HG02588 (cell line): ENCODE measurements around the gene PPM1F.
"Not testable (repeated sequence)": the region's sequence is repeated elsewhere in the genome, so short reads cannot be mapped to it uniquely, and the experiment has no call there.

Experiments used
- ATAC-seq: cut with Tn5 transposase; IDR thresholded peaks from one replicate; pipeline ENCODE4 v1.9.1; 2021; ENCODE audit warnings: mild to moderate bottlenecking, moderate library complexity; ENCODE audit not compliant: unreplicated experiment

The PPM1F gene

GRCh38 chr22:21921729-21922128 is 30.9 kb downstream of the PPM1F start:
- no peak for ATAC-seq

GRCh38 chr22:21921184-21921721 is 31.4 kb downstream of the PPM1F start:
- ATAC-seq: no peak

- ATAC-seq: no peak
Measured at GRCh38 chr22:21920341-21921183, 32.1 kb downstream of the PPM1F start.

GRCh38 chr22:21919526-21920307 is 32.9 kb downstream of the PPM1F start:
- no peak for ATAC-seq

GRCh38 chr22:21918466-21919185 is 34.0 kb downstream of the PPM1F start:
- no peak for ATAC-seq

- ATAC-seq: no peak
Measured at GRCh38 chr22:21917959-21918261, 34.7 kb downstream of the PPM1F start.

GRCh38 chr22:21917181-21917958 is 35.3 kb downstream of the PPM1F start:
- ATAC-seq: no peak

GRCh38 chr22:21916309-21916918 is 36.2 kb downstream of the PPM1F start:
- ATAC-seq: no peak

GRCh38 chr22:21915624-21916308 is 36.9 kb downstream of the PPM1F start:
- ATAC-seq: no peak

GRCh38 chr22:21914033-21914642 is 38.5 kb downstream of the PPM1F start:
- not testable (repeated sequence) for ATAC-seq

- not testable (repeated sequence) for ATAC-seq
Measured at GRCh38 chr22:21910367-21910766, 42.3 kb downstream of the PPM1F start.

GRCh38 chr22:21909871-21910270 is 42.8 kb downstream of the PPM1F start:
- no peak for ATAC-seq

- no peak for ATAC-seq
Measured at GRCh38 chr22:21907638-21908522, 44.8 kb downstream of the PPM1F start.

- ATAC-seq: not testable (repeated sequence)
Measured at GRCh38 chr22:21905234-21905633, 47.4 kb downstream of the PPM1F start.

GRCh38 chr22:21904250-21904789 is 48.3 kb downstream of the PPM1F start:
- ATAC-seq: no peak

- ATAC-seq: no peak
Measured at GRCh38 chr22:21903283-21903682, 49.4 kb downstream of the PPM1F start.

- no peak for ATAC-seq
Measured at GRCh38 chr22:21902296-21903087, 50.2 kb downstream of the PPM1F start.
